ENCODE data around the gene ANKFY1. TPM values are rescaled to one million over a fixed set of nuclear protein-coding genes. Genes with fewer than 3 reads are reported as not detected.

The ANKFY1 gene
- polyA plus RNA-seq, 1 of the 3 experiments (the other 2 are of a cell fraction), result 29.6 TPM

GRCh38 chr17:4247361-4247970 is 16.3 kb downstream of the ANKFY1 start:
- Histone ChIP-seq H3K27ac (ENCODE audit: low read depth in 2 of 2, low read length in 1 of 2) (no peak overlapping the region), H3K4me3 (ENCODE audit: low read depth in 2 of 2, low read length in 1 of 2) (no peak overlapping the region), H3K36me3 (replicated peaks in 1 of 2; ENCODE audit: control insufficient read depth in 1 of 2, insufficient read depth in 2 of 2, low read length in 1 of 2) (peaks cover 0 to 2% of the 10 kb centered on the region in 2 experiments), H3F3A (replicated peaks; ENCODE audit: insufficient read depth) (peaks cover 10% of the 10 kb centered on the region), H3K9me2 (no peaks in the 10 kb centered on the region), H3K9me3 (no peaks in the 10 kb centered on the region), H4K20me1 (ENCODE audit: insufficient read depth) (peaks cover 53% of the 10 kb centered on the region), H3K27me3 (ENCODE audit: insufficient read depth) (no peaks in the 10 kb centered on the region), H2AFZ (ENCODE audit: low read depth) (no peak overlapping the region), H3K4me1 (ENCODE audit: control insufficient read depth in 1 of 2, insufficient read depth in 2 of 2, low read depth in 1 of 2, low read length in 1 of 2) (no peaks in the 10 kb centered on the region; a peak in 1 of 4 replicates), H3K9ac (no peak overlapping the region), H3K4me2 (no peak overlapping the region), H3K79me2 (ENCODE audit: insufficient read depth) (peaks cover 98% of the 10 kb centered on the region)
- ChIA-PET POLR2A (interaction anchor here (0.5 to 0.6 kb wide), 2 partner anchors 124 to 706 kb away, joined by 4 to 8 read pairs; no protein-coding TSS in a partner anchor), CTCF (interaction anchor here (0.9 to 3.5 kb wide), 6 partner anchors 9 to 169 kb away, joined by 3 to 32 read pairs (median 3); no protein-coding TSS in a partner anchor)
- no peak for DNase-seq
- TF ChIP-seq MXI1 (IDR thresholded peaks at IDR 0.05; ENCODE audit: low read depth, low read length), result no peak
- 76% methylated on average over 5 of the region's 5 CpGs for WGBS (ENCODE audit: low lambda C conversion rate)

GRCh38 chr17:4246674-4247073 is 17.1 kb downstream of the ANKFY1 start:
- Histone ChIP-seq H3K27me3 (ENCODE audit: insufficient read depth) (no peaks in the 10 kb centered on the region), H2AFZ (ENCODE audit: low read depth) (no peak overlapping the region), H3K4me3 (ENCODE audit: low read depth in 2 of 2, low read length in 1 of 2) (no peak overlapping the region), H3K36me3 (replicated peaks in 1 of 2; ENCODE audit: control insufficient read depth in 1 of 2, insufficient read depth in 2 of 2, low read length in 1 of 2) (peaks cover 0 to 2% of the 10 kb centered on the region in 2 experiments), H3K4me2 (no peak overlapping the region), H3K79me2 (ENCODE audit: insufficient read depth) (peaks cover 96% of the 10 kb centered on the region), H3F3A (replicated peaks; ENCODE audit: insufficient read depth) (peaks cover 2% of the 10 kb centered on the region), H4K20me1 (ENCODE audit: insufficient read depth) (peaks cover 47% of the 10 kb centered on the region), H3K9me2 (no peaks in the 10 kb centered on the region), H3K4me1 (ENCODE audit: control insufficient read depth in 1 of 2, insufficient read depth in 2 of 2, low read depth in 1 of 2, low read length in 1 of 2) (no peaks in the 10 kb centered on the region; a peak in 1 of 4 replicates), H3K9ac (no peak overlapping the region), H3K27ac (ENCODE audit: low read depth in 2 of 2, low read length in 1 of 2) (no peak overlapping the region), H3K9me3 (no peaks in the 10 kb centered on the region)
- POLR2A ChIA-PET, result interaction anchor here (0.5 to 0.6 kb wide), 2 partner anchors 125 to 705 kb away, joined by 4 to 8 read pairs; no protein-coding TSS in a partner anchor
- 100% methylated on average over 5 of the region's 5 CpGs for WGBS (ENCODE audit: low lambda C conversion rate)
- DNase-seq, result no peak
- CTCF ChIA-PET, result interaction anchor here (0.9 to 1.9 kb wide), 5 partner anchors 11 to 31 kb away, joined by 3 to 4 read pairs (median 3); no protein-coding TSS in a partner anchor
- TF ChIP-seq USF1 (IDR thresholded peaks at IDR 0.05; ENCODE audit: borderline replicate concordance, low read depth) (no peak), RCOR1 (IDR thresholded peaks at IDR 0.05; ENCODE audit: low read length) (no peak), IRF3 (IDR thresholded peaks at IDR 0.05; ENCODE audit: low read depth, low read length) (no peak), MAX (IDR thresholded peaks at IDR 0.05; ENCODE audit: low read depth) (no peak), MEF2A (IDR thresholded peaks at IDR 0.05; ENCODE audit: borderline replicate concordance, low read depth) (no peak), SMC3 (IDR thresholded peaks at IDR 0.05; ENCODE audit: low read depth, low read length) (no peak), RXRA (IDR thresholded peaks at IDR 0.05; ENCODE audit: borderline replicate concordance, low read depth) (no peak), TCF12 (IDR thresholded peaks at IDR 0.05) (no peak), ZBTB33 (IDR thresholded peaks at IDR 0.05; ENCODE audit: borderline replicate concordance, low read depth) (no peak), EZH2phosphoT487 (IDR thresholded peaks at IDR 0.05; ENCODE audit: borderline replicate concordance, low read depth) (no peak), TAF1 (IDR thresholded peaks at IDR 0.05; ENCODE audit: borderline replicate concordance, low read depth, low read length) (no peak), MXI1 (IDR thresholded peaks at IDR 0.05; ENCODE audit: low read depth, low read length) (no peak), FOXM1 (IDR thresholded peaks at IDR 0.05; ENCODE audit: low read depth) (no peak), CTCF (IDR thresholded peaks at IDR 0.05) (no peak), YY1 (IDR thresholded peaks at IDR 0.05; ENCODE audit: low read depth) (no peak), REST (IDR thresholded peaks at IDR 0.05; ENCODE audit: low read depth, low read length) (no peak)

Measured in SK-N-SH (cell line).